DND-41 (cell line): Measurements from ENCODE around the gene DOCK3.
A peak's percentile ranks its signal among the peaks of the same experiment; 100 is the strongest.

Source experiments
- EZH2 ChIP-seq: IDR thresholded peaks from 3 replicates; pipeline ENCODE4 v1.6.1; 2012; ENCODE audit warnings: borderline replicate concordance, low read depth, mild to moderate bottlenecking, moderate library complexity, low read length, inconsistent platforms; ENCODE audit not compliant: severe bottlenecking
- TF ChIP-seq, protein P1 (sequence below): IDR thresholded peaks from 2 replicates; pipeline ENCODE4 v1.5.1; 2012; ENCODE audit warnings: borderline replicate concordance, low read length, moderate library complexity, mild to moderate bottlenecking; ENCODE audit not compliant: poor library complexity, severe bottlenecking; ENCODE audit errors: extremely low read depth

DNA sequence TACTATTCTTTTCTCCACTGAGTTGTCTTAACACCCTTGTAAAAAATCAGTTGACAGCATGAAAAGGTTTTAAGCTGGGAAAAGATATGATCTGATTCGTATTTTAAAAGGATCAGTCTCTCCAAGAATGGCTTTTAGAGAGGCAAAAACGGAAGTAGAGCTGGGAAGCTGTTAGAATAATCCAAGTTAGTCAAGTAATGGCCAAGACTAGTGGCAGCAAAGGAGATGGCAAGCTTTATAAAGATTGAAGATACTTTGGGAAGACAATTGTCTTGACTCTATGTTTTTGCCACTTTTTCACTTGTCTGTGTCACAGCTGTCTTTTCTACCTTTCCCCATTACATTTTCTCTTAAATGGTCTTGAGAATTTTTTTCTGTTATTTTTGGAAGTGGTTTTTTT lies 466.8 kb downstream of the DOCK3 start:
- no peak for TF ChIP-seq EZH2
- TF ChIP-seq, protein P1, sequence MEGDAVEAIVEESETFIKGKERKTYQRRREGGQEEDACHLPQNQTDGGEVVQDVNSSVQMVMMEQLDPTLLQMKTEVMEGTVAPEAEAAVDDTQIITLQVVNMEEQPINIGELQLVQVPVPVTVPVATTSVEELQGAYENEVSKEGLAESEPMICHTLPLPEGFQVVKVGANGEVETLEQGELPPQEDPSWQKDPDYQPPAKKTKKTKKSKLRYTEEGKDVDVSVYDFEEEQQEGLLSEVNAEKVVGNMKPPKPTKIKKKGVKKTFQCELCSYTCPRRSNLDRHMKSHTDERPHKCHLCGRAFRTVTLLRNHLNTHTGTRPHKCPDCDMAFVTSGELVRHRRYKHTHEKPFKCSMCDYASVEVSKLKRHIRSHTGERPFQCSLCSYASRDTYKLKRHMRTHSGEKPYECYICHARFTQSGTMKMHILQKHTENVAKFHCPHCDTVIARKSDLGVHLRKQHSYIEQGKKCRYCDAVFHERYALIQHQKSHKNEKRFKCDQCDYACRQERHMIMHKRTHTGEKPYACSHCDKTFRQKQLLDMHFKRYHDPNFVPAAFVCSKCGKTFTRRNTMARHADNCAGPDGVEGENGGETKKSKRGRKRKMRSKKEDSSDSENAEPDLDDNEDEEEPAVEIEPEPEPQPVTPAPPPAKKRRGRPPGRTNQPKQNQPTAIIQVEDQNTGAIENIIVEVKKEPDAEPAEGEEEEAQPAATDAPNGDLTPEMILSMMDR: peak; percentile 27
